WTC11 (cell line): Measurements from ENCODE around the gene BCO1. TPM values are rescaled to one million over a fixed set of nuclear protein-coding genes. Genes with fewer than 3 reads are reported as not detected.

Source experiments
- ATAC-seq: fragments of 200-7000 bp; cut with Tn5 transposase; 2 replicates; pipeline ENCODE4 v1.10.0; 2021; ENCODE audit warnings: mild to moderate bottlenecking, moderate library complexity
- CTCF ChIA-PET: fragments of 300-600 bp; sonication (Branson Sonifier 250); formaldehyde crosslinking; loops from one replicate; lab custom pipeline; 2021; ENCODE audit warnings: antibody characterized with exemption; lab: Charles Lee
- POLR2A ChIA-PET: fragments of 350-600 bp; sonication (Branson Sonifier 250); formaldehyde crosslinking; loops from one replicate; lab custom pipeline; 2021; ENCODE audit warnings: antibody characterized with exemption; lab: Charles Lee
- DNase-seq: peaks from one replicate; pipeline ENCODE4 v3.0.0; 2021; ENCODE audit warnings: low spot score
- H3K27ac Mint-ChIP-seq: 2 replicates; pipeline ENCODE4 v1.8.0; 2021; ENCODE audit warnings: mixed read lengths
- H3K27me3 Mint-ChIP-seq: 2 replicates; pipeline ENCODE4 v1.8.0; 2021; ENCODE audit warnings: low read depth, mild to moderate bottlenecking, moderate library complexity, mixed read lengths
- H3K36me3 Mint-ChIP-seq: 2 replicates; pipeline ENCODE4 v1.8.0; 2021; ENCODE audit warnings: mixed read lengths
- H3K4me1 Mint-ChIP-seq: 2 replicates; pipeline ENCODE4 v1.8.0; 2022; ENCODE audit warnings: mixed read lengths
- H3K4me3 Mint-ChIP-seq: 2 replicates; pipeline ENCODE4 v1.8.0; 2021; ENCODE audit warnings: mild to moderate bottlenecking, moderate library complexity, mixed read lengths
- H3K9me3 Mint-ChIP-seq: 2 replicates; pipeline ENCODE4 v1.8.0; 2021; ENCODE audit warnings: mixed read lengths
- ATF6 ChIP-seq: sonication (generic); formaldehyde crosslinking; IDR thresholded peaks from 2 replicates; pipeline ENCODE4 v1.8.1; 2023; ENCODE audit warnings: mild to moderate bottlenecking, missing genetic modification reagents
- CREM ChIP-seq: sonication (generic); formaldehyde crosslinking; IDR thresholded peaks from 2 replicates; pipeline ENCODE4 v1.8.1; 2022; ENCODE audit warnings: mild to moderate bottlenecking, missing genetic modification reagents, moderate library complexity
- E2F4 ChIP-seq: sonication (generic); formaldehyde crosslinking; IDR thresholded peaks from 2 replicates; pipeline ENCODE4 v1.8.1; 2022; ENCODE audit warnings: low read depth, mild to moderate bottlenecking, moderate library complexity, missing genetic modification reagents, borderline replicate concordance
- ELF4 ChIP-seq: sonication (generic); formaldehyde crosslinking; IDR thresholded peaks from 2 replicates; pipeline ENCODE4 v1.8.1; 2022; ENCODE audit warnings: low read depth, mild to moderate bottlenecking, moderate library complexity, missing genetic modification reagents
- GRHL2 ChIP-seq: fragments of 250-450 bp; sonication (Bioruptor Pico); IDR thresholded peaks from 2 replicates; pipeline ENCODE4 v1.8.0; 2022; ENCODE audit warnings: mild to moderate bottlenecking, moderate library complexity; ENCODE audit not compliant: insufficient replicate concordance, severe bottlenecking
- JUN ChIP-seq: sonication (generic); formaldehyde crosslinking; IDR thresholded peaks from 2 replicates; pipeline ENCODE4 v1.8.0; 2023; ENCODE audit warnings: mild to moderate bottlenecking, missing genetic modification reagents
- KAT7 ChIP-seq: sonication (generic); formaldehyde crosslinking; IDR thresholded peaks from 2 replicates; pipeline ENCODE4 v1.8.1; 2023; ENCODE audit warnings: missing genetic modification reagents, mild to moderate bottlenecking, borderline replicate concordance
- MAX ChIP-seq: sonication (generic); formaldehyde crosslinking; IDR thresholded peaks from 2 replicates; pipeline ENCODE4 v1.8.0; 2022; ENCODE audit warnings: mild to moderate bottlenecking, missing genetic modification reagents
- NFATC4 ChIP-seq: fragments of 250-450 bp; sonication (Bioruptor Pico); IDR thresholded peaks from 2 replicates; pipeline ENCODE4 v1.9.0; 2021; ENCODE audit warnings: mild to moderate bottlenecking
- NFYB ChIP-seq: sonication (generic); formaldehyde crosslinking; conservative IDR thresholded peaks from 2 replicates; pipeline ENCODE4 v1.8.0; 2022; ENCODE audit warnings: low read depth, missing genetic modification reagents
- NR3C1 ChIP-seq: sonication (generic); formaldehyde crosslinking; conservative IDR thresholded peaks from 2 replicates; pipeline ENCODE4 v1.8.1; 2023; ENCODE audit warnings: low read depth, mild to moderate bottlenecking, missing genetic modification reagents
- OVOL2 ChIP-seq: fragments of 250-450 bp; sonication (Bioruptor Pico); IDR thresholded peaks from 2 replicates; pipeline ENCODE4 v1.9.0; 2021; ENCODE audit warnings: mild to moderate bottlenecking, borderline replicate concordance
- PREB ChIP-seq: sonication (generic); formaldehyde crosslinking; IDR thresholded peaks from 2 replicates; pipeline ENCODE4 v1.8.1; 2022; ENCODE audit warnings: mild to moderate bottlenecking, missing genetic modification reagents, moderate library complexity, borderline replicate concordance
- PRRX2 ChIP-seq: fragments of 250-450 bp; sonication (Bioruptor Pico); IDR thresholded peaks from 2 replicates; pipeline ENCODE4 v1.8.0; 2021; ENCODE audit warnings: mild to moderate bottlenecking
- RORB ChIP-seq: fragments of 250-450 bp; sonication (Bioruptor Pico); IDR thresholded peaks from 2 replicates; pipeline ENCODE4 v1.9.0; 2021; ENCODE audit warnings: mild to moderate bottlenecking
- STAT6 ChIP-seq: sonication (generic); formaldehyde crosslinking; conservative IDR thresholded peaks from 2 replicates; pipeline ENCODE4 v1.8.1; 2023; ENCODE audit warnings: mild to moderate bottlenecking, low read depth, missing genetic modification reagents, moderate library complexity
- TEAD4 ChIP-seq: sonication (generic); formaldehyde crosslinking; IDR thresholded peaks from 2 replicates; pipeline ENCODE4 v1.8.0; 2022; ENCODE audit warnings: mild to moderate bottlenecking, missing genetic modification reagents
- TP53 ChIP-seq: sonication (generic); formaldehyde crosslinking; IDR thresholded peaks from 2 replicates; pipeline ENCODE4 v1.8.1; 2023; ENCODE audit warnings: mild to moderate bottlenecking, missing genetic modification reagents
- ZNF232 ChIP-seq: sonication (generic); formaldehyde crosslinking; IDR thresholded peaks from 2 replicates; pipeline ENCODE4 v1.8.0; 2022; ENCODE audit warnings: mild to moderate bottlenecking, missing genetic modification reagents
- ZNF416 ChIP-seq: fragments of 250-450 bp; sonication (Bioruptor Pico); IDR thresholded peaks from 2 replicates; pipeline ENCODE4 v1.9.0; 2021; ENCODE audit warnings: mild to moderate bottlenecking, inconsistent platforms
- total RNA-seq: library from RNA; stranded (reverse); gene quantifications from 3 replicates; pipeline ENCODE4 v1.2.3, GENCODE V29; 2021
- TF ChIP-seq, protein P1 (sequence below): sonication (generic); formaldehyde crosslinking; IDR thresholded peaks from 2 replicates; pipeline ENCODE4 v1.8.1; 2022; ENCODE audit warnings: low read depth, missing genetic modification reagents, borderline replicate concordance
- TF ChIP-seq, protein P2 (sequence below): sonication (generic); formaldehyde crosslinking; conservative IDR thresholded peaks from 2 replicates; pipeline ENCODE4 v1.8.1; 2022; ENCODE audit warnings: mild to moderate bottlenecking, missing genetic modification reagents

BCO1 gene
- total RNA-seq, 1 experiment from 2014 or later = 0.15 TPM

- TF ChIP-seq E2F4 = no peak
- TF ChIP-seq ATF6 (CRISPR knock-in tag) = no peak
- no peak for TF ChIP-seq KAT7 (CRISPR knock-in tag)
- TF ChIP-seq TEAD4 = no peak
- TF ChIP-seq, protein P1, sequence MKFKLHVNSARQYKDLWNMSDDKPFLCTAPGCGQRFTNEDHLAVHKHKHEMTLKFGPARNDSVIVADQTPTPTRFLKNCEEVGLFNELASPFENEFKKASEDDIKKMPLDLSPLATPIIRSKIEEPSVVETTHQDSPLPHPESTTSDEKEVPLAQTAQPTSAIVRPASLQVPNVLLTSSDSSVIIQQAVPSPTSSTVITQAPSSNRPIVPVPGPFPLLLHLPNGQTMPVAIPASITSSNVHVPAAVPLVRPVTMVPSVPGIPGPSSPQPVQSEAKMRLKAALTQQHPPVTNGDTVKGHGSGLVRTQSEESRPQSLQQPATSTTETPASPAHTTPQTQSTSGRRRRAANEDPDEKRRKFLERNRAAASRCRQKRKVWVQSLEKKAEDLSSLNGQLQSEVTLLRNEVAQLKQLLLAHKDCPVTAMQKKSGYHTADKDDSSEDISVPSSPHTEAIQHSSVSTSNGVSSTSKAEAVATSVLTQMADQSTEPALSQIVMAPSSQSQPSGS (CRISPR knock-in tag) = no peak
- no peak for TF ChIP-seq PRRX2 (CRISPR knock-in tag)
- TF ChIP-seq RORB (CRISPR knock-in tag) = no peak
- no peak for TF ChIP-seq ZNF232
- no peak for TF ChIP-seq NFYB
- no peak for TF ChIP-seq NR3C1 (CRISPR knock-in tag)
Measured at GRCh38 chr16:81265658-81266451, 27.4 kb downstream of the BCO1 start (continued).

DNA sequence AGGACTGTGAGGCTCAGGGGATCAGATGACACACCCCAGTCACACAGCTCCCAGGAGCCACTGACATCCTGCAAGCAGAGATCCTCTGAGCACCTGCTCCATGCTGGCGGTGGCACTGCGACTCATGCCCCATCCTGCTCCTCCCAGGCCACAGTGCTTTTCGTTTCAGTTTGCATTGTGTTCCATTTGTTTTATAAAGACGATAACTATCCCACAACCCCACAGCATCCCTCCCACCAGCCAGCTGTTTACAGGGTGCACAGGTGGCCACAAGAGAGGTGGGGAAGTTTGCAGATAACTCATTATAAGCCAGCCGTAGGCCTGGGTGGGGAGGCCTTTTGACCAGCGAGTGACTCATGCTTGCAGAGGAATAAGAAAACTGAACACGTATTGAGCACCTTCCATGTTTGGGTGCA is 28.2 kb downstream of the BCO1 start:
- H3K27ac Mint-ChIP-seq = no peak overlapping the region

More for the DNA sequence above, 28.2 kb downstream of the BCO1 start:
- no peak for TF ChIP-seq NFATC4
- no peak for TF ChIP-seq ZNF232
- no peak for TF ChIP-seq ELF4 (CRISPR knock-in tag)
- TF ChIP-seq PREB (CRISPR knock-in tag) = no peak
- no peak for TF ChIP-seq OVOL2 (CRISPR knock-in tag)
- no peak for TF ChIP-seq TP53 (CRISPR knock-in tag)
- TF ChIP-seq, protein P2, sequence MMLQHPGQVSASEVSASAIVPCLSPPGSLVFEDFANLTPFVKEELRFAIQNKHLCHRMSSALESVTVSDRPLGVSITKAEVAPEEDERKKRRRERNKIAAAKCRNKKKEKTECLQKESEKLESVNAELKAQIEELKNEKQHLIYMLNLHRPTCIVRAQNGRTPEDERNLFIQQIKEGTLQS = no peak
- TF ChIP-seq CREM (CRISPR knock-in tag) = no peak
- no peak for TF ChIP-seq NR3C1 (CRISPR knock-in tag)
- TF ChIP-seq MAX = no peak
- TF ChIP-seq JUN = no peak
- TF ChIP-seq GRHL2 (CRISPR knock-in tag) = no peak
- TF ChIP-seq PRRX2 (CRISPR knock-in tag) = no peak
- no peak for TF ChIP-seq ZNF416 (CRISPR knock-in tag)
- TF ChIP-seq NFYB = no peak
- no peak for TF ChIP-seq ATF6 (CRISPR knock-in tag)
- TF ChIP-seq STAT6 = no peak
- Mint-ChIP-seq H3K9me3 (0 out of 2 replicates have a peak, but pooled peaks cover 7% of the 10 kb centered on the region), H3K4me3 (no peak overlapping the region), H3K4me1 (no peaks in the 10 kb centered on the region), H3K27me3 (no peaks in the 10 kb centered on the region; the same call in 1 of the 2 replicates), H3K36me3 (no peaks in the 10 kb centered on the region)
- ChIA-PET CTCF (no interaction called here), POLR2A (no interaction called here)
- ATAC-seq = no peak
- DNase-seq = no peak
